Uterus (tissue), 2 donors: ENCODE data around the gene IRF9.

Experiments
- CTCF ChIP-seq, 4 experiments: fragments of 200-600 bp in 2 of 4; fragments of 450-650 bp in 2 of 4; sonication (generic) in 2 of 4; IDR thresholded peaks; one replicate each; pipeline ENCODE4 v1.5.1; 2016 to 2019; ENCODE audit warnings: antibody characterized with exemption in 4 of 4, mild to moderate bottlenecking in 2 of 4, moderate library complexity in 1 of 4
- POLR2A ChIP-seq, 2 donors: fragments of 450-650 bp; IDR thresholded peaks; one replicate each; pipeline ENCODE4 v1.6.1; 2016; ENCODE audit warnings: antibody characterized with exemption in 2 of 2, mild to moderate bottlenecking in 1 of 2, moderate library complexity in 1 of 2

GRCh38 chr14:24172261-24172860 is 11.3 kb downstream of the IRF9 start:
- TF ChIP-seq CTCF (IDR thresholded peaks at IDR 0.05) (no peak), POLR2A (IDR thresholded peaks at IDR 0.05) (no peak)
